GM12872 (cell line): ENCODE results near the gene PHKB.

Experiments used
- TF ChIP-seq, protein P1 (sequence below): IDR thresholded peaks from 3 replicates; pipeline ENCODE4 v1.5.1; 2011; ENCODE audit warnings: low read depth, mild to moderate bottlenecking, low read length, moderate library complexity; ENCODE audit not compliant: insufficient read depth

Gene PHKB

GRCh38 chr16:47640661-47641060 is 179.5 kb downstream of the PHKB start:
- TF ChIP-seq, protein P1, sequence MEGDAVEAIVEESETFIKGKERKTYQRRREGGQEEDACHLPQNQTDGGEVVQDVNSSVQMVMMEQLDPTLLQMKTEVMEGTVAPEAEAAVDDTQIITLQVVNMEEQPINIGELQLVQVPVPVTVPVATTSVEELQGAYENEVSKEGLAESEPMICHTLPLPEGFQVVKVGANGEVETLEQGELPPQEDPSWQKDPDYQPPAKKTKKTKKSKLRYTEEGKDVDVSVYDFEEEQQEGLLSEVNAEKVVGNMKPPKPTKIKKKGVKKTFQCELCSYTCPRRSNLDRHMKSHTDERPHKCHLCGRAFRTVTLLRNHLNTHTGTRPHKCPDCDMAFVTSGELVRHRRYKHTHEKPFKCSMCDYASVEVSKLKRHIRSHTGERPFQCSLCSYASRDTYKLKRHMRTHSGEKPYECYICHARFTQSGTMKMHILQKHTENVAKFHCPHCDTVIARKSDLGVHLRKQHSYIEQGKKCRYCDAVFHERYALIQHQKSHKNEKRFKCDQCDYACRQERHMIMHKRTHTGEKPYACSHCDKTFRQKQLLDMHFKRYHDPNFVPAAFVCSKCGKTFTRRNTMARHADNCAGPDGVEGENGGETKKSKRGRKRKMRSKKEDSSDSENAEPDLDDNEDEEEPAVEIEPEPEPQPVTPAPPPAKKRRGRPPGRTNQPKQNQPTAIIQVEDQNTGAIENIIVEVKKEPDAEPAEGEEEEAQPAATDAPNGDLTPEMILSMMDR = no peak

- TF ChIP-seq, protein P1 = no peak
These were observed 182.3 kb downstream of the PHKB start for GRCh38 chr16:47643323-47644000.

GRCh38 chr16:47644166-47644565 is 183.0 kb downstream of the PHKB start:
- TF ChIP-seq, protein P1 = no peak

DNA sequence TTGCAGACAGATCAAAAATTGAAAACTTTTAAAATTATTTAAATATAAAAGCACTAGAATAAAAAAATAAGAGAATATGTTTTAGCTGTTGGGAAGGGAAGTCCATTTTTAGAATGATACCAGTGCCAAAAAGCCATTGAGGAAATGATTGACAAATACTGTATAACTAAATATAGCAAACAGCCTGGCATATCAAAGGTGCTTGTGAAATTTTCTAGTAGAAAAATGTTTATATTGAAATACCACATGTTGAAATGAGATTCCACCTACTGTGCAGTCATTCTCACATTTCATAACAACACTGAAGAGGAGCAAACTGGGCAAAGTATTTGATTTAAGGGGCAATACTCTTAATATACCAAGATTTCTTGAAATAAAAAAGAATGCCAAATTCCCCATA is 183.5 kb downstream of the PHKB start:
- TF ChIP-seq, protein P1 = no peak

DNA sequence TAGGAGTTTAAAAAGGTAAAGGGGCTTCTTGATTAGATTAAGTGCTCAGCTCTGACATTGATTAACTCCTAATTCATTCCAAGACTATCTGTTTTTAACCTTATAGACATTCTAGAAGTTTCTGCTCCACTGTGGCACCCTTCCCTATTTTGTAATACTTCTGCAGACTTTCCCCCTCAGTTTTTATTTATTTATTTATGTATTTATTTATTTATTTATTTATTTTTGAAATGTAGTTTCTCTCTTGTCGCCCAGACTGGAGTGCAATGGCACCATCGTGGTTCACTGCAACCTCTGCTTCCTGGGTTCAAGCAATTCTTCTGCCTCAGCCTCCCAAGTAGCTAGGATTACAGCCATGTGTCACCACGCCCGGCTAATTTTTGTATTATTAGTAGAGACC is 185.8 kb downstream of the PHKB start:
- TF ChIP-seq, protein P1 = no peak

DNA sequence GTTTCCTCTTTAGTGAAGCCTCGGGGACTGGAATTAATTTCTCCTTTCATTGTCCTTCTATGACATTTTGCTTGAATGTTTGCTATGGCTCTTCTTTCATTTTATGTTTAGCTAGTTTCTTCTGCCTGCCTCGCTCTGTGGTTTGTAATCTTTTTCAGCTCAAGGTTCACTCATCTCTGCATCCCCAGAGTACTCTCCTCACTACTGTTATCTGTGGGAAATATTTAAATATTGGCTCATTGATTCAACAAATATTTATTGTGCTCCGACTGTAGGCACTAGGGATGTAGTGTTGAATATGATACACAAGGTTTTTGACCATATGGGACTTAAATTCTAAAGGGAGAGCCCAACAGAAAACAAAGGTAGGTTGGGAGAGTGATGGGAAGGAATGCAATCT is 195.9 kb downstream of the PHKB start:
- TF ChIP-seq, protein P1 = no peak

DNA sequence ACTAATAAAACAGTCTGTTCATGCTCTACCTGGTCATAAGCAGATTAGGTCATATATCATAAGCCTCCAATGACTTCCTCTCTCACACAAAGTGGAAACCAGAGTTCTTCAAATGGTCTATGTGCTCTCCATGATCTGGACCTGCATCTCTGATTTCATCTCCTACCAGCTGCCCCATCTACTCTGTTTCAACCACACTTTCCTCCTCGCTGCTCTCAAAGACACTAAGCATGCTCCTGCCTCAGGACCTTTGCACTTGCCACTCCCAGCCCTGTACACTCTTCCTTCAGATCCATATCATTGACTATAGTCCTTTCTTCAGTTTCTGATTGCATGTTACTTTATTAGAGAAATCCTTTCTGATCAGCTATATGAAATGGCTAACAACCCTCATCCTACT is 196.8 kb downstream of the PHKB start:
- TF ChIP-seq, protein P1 = no peak
